A204.1 (cell line): ENCODE data around the gene ZNF354C.

Experiments
- FAIRE-seq: peaks from 2 replicates; lab custom pipeline; 2012; peaks lifted over from hg19 to GRCh38; lab: Jason Lieb, UNC

ZNF354C gene

GRCh38 chr5:179113945-179114641 lies 53.9 kb downstream of the ZNF354C start:
- no peak for FAIRE-seq

- FAIRE-seq: no peak
Observed at GRCh38 chr5:179114756-179115155, 54.6 kb downstream of the ZNF354C start.

GRCh38 chr5:179115307-179115706 lies 55.1 kb downstream of the ZNF354C start:
- no peak for FAIRE-seq

GRCh38 chr5:179115845-179116524 lies 55.8 kb downstream of the ZNF354C start:
- no peak for FAIRE-seq

- FAIRE-seq: no peak
Observed at GRCh38 chr5:179118338-179118737, 58.2 kb downstream of the ZNF354C start.

GRCh38 chr5:179118756-179119414 lies 58.7 kb downstream of the ZNF354C start:
- no peak for FAIRE-seq

- no peak for FAIRE-seq
Observed at GRCh38 chr5:179119415-179120170, 59.4 kb downstream of the ZNF354C start.

- no peak for FAIRE-seq
Observed at GRCh38 chr5:179120421-179120861, 60.3 kb downstream of the ZNF354C start.

- no peak for FAIRE-seq
Observed at GRCh38 chr5:179120951-179121666, 60.9 kb downstream of the ZNF354C start.

GRCh38 chr5:179121667-179122111 lies 61.5 kb downstream of the ZNF354C start:
- no peak for FAIRE-seq

GRCh38 chr5:179122411-179123108 lies 62.4 kb downstream of the ZNF354C start:
- FAIRE-seq: no peak

- FAIRE-seq: no peak
Observed at GRCh38 chr5:179123109-179123426, 62.9 kb downstream of the ZNF354C start.

GRCh38 chr5:179123491-179124272 lies 63.5 kb downstream of the ZNF354C start:
- no peak for FAIRE-seq

- no peak for FAIRE-seq
Observed at GRCh38 chr5:179124273-179124852, 64.2 kb downstream of the ZNF354C start.

GRCh38 chr5:179124853-179125788 lies 64.9 kb downstream of the ZNF354C start:
- FAIRE-seq: no peak

GRCh38 chr5:179125789-179126505 lies 65.8 kb downstream of the ZNF354C start:
- FAIRE-seq: no peak

- no peak for FAIRE-seq
Observed at GRCh38 chr5:179126506-179126991, 66.4 kb downstream of the ZNF354C start.
